GM12873 (cell line): ENCODE measurements around the gene ARRB1.

Source experiments
- TF ChIP-seq, protein P1 (sequence below): IDR thresholded peaks from 2 replicates; pipeline ENCODE4 v1.5.1; 2012; ENCODE audit warnings: low read depth, mild to moderate bottlenecking, moderate library complexity, low read length, control low read depth; ENCODE audit not compliant: insufficient read depth; ENCODE audit errors: missing control alignments

ARRB1 gene

GRCh38 chr11:75293903-75294302 is 57.6 kb downstream of the ARRB1 start:
- TF ChIP-seq, protein P1, sequence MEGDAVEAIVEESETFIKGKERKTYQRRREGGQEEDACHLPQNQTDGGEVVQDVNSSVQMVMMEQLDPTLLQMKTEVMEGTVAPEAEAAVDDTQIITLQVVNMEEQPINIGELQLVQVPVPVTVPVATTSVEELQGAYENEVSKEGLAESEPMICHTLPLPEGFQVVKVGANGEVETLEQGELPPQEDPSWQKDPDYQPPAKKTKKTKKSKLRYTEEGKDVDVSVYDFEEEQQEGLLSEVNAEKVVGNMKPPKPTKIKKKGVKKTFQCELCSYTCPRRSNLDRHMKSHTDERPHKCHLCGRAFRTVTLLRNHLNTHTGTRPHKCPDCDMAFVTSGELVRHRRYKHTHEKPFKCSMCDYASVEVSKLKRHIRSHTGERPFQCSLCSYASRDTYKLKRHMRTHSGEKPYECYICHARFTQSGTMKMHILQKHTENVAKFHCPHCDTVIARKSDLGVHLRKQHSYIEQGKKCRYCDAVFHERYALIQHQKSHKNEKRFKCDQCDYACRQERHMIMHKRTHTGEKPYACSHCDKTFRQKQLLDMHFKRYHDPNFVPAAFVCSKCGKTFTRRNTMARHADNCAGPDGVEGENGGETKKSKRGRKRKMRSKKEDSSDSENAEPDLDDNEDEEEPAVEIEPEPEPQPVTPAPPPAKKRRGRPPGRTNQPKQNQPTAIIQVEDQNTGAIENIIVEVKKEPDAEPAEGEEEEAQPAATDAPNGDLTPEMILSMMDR, result no peak

DNA sequence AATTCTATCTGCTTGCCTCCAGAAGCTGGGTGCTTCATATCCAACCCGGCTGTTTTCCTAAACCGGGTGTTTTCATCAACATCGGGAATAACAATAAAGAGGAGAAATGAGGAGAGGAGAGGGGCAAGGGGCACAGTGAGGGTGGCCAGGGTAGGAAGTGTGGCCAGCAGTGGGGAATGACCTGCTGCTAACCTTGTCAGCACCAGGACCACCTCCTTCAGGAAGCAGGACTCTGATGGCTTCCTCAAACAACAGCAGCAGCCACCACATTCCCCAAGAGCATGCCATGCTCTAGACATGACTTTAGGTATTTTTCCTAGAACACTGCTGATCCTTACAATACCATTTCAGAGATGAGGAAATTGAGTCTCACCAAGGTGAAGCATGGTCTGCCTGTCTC is 58.5 kb downstream of the ARRB1 start:
- TF ChIP-seq, protein P1, result no peak

GRCh38 chr11:75291741-75292140 is 59.7 kb downstream of the ARRB1 start:
- TF ChIP-seq, protein P1, result no peak

GRCh38 chr11:75289919-75290318 is 61.5 kb downstream of the ARRB1 start:
- TF ChIP-seq, protein P1, result no peak

DNA sequence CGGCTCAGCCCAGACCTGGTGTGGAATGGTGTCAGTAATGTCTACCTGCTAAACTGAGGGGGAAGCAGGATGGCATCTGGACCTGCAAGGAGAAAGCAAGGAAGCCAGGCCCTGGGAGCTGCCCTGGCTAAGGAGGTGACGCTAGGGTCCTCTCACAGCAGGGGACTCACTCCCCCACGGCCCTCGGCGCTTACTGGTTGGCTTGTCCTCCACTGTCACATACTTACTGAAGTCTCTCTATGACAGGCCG is 62.0 kb downstream of the ARRB1 start:
- TF ChIP-seq, protein P1, result no peak

DNA sequence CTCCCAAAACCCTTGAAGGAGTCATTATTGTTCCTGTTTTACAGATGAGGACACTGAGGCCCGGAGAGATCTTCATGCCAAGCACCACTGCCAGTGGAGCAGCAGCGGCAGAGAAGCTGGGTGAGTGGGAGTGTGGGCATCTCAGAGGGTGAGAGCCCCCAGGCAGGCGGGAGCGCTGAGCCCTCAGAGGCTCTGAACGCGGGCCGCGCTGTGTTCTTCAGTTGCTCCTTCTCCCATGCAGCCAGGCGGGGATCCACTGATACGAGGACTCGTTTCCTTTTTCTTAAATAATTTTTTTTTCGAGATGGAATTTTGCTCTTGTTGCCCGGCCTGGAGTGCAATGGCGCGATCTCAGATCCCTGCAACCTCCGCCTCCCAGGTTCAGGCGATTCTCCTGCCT is 63.9 kb downstream of the ARRB1 start:
- TF ChIP-seq, protein P1, result no peak

DNA sequence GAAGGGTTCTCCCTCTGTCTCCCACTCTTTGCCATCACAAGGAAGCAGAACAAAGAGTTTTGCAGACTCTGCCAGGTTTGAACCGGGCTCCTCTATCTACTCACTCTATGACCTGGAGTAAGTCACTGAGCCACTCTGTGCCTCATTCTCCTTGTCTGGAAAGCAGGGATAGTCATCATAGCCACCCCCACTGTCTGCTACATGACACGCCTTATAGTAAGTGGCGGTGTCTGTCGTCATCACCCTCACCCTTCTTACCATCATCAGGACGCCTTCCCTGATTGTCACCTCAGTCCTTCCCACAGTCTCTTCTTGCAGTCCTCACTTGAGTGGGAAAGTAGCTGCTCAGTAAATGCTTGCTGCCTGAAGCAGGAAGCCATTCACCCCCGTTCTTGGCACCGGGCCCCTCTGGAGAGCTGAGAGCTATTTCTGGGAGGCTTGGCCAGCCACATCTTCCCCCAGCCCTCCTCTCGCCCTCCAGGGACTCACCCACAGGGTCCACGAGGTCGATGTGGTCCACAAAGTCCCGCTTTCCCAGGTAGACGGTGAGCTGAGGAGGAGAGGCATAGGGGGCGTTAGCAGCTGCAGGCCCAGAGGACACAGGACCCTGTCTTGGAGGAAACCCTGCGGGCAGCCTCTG is 64.5 kb downstream of the ARRB1 start:
- TF ChIP-seq, protein P1, result no peak
